ENCODE measurements around the gene EBLN2. TPM values are rescaled to one million over a fixed set of nuclear protein-coding genes. Genes with fewer than 3 reads are reported as not detected.

The EBLN2 gene
- total and polyA plus RNA-seq, 2 experiments from 2014 or later = 6.1 to 9.3 TPM

GRCh38 chr3:73068419-73068818 lies 7.0 kb downstream of the EBLN2 start:
- H4K20me1 ChIP-seq (ENCODE audit: insufficient read depth, poor library complexity, severe bottlenecking) = no peaks in the 10 kb centered on the region
- H3K4me2 ChIP-seq = no peak overlapping the region
- WGBS (ENCODE audit: low lambda C conversion rate, missing lambda C conversion rate) = 66% methylated on average over 3 of the region's 3 CpGs
- H3K27ac ChIP-seq = no peak overlapping the region
- H3K9me2 ChIP-seq (replicated peaks; ENCODE audit: insufficient read depth) = no peaks in the 10 kb centered on the region
- no peaks in the 10 kb centered on the region for H3K27me3 ChIP-seq
- no peak for DNase-seq (ENCODE audit: low spot score)
- H3K79me2 ChIP-seq = peaks cover 11% of the 10 kb centered on the region
- no peak for TF ChIP-seq EZH2phosphoT487 (IDR thresholded peaks at IDR 0.05; ENCODE audit: low read depth, severe bottlenecking, unreplicated experiment)
- TF ChIP-seq EZH2 (IDR thresholded peaks at IDR 0.05; ENCODE audit: borderline replicate concordance) = no peak
- no peak for TF ChIP-seq CTCF (IDR thresholded peaks at IDR 0.05; ENCODE audit: poor library complexity)
- H3K9me3 ChIP-seq (ENCODE audit: low read depth) = no peaks in the 10 kb centered on the region
- H3K4me3 ChIP-seq = no peak overlapping the region
- no peaks in the 10 kb centered on the region for H3K36me3 ChIP-seq (replicated peaks; ENCODE audit: insufficient read depth, low read depth)
- H3K4me1 ChIP-seq (ENCODE audit: insufficient read depth) = no peaks in the 10 kb centered on the region
- H2AFZ ChIP-seq = no peak overlapping the region

- Histone ChIP-seq H4K20me1 (ENCODE audit: insufficient read depth, poor library complexity, severe bottlenecking) (no peaks in the 10 kb centered on the region), H3K79me2 (peaks cover 6% of the 10 kb centered on the region), H3K36me3 (replicated peaks; ENCODE audit: insufficient read depth, low read depth) (no peaks in the 10 kb centered on the region), H3K4me2 (no peak overlapping the region), H3K4me3 (no peak overlapping the region), H3K9me2 (replicated peaks; ENCODE audit: insufficient read depth) (no peaks in the 10 kb centered on the region), H3K27ac (no peak overlapping the region), H2AFZ (no peak overlapping the region), H3K27me3 (no peaks in the 10 kb centered on the region), H3K4me1 (ENCODE audit: insufficient read depth) (no peaks in the 10 kb centered on the region), H3K9me3 (ENCODE audit: low read depth) (no peaks in the 10 kb centered on the region)
- TF ChIP-seq EZH2 (IDR thresholded peaks at IDR 0.05; ENCODE audit: borderline replicate concordance) = no peak
- no peak for TF ChIP-seq EZH2phosphoT487 (IDR thresholded peaks at IDR 0.05; ENCODE audit: low read depth, severe bottlenecking, unreplicated experiment)
- TF ChIP-seq CTCF (IDR thresholded peaks at IDR 0.05; ENCODE audit: poor library complexity) = no peak
- no peak for DNase-seq (ENCODE audit: low spot score)
- WGBS (ENCODE audit: low lambda C conversion rate, missing lambda C conversion rate) = 95% methylated on average over 5 of the region's 5 CpGs
Measured at GRCh38 chr3:73069187-73069586, 7.7 kb downstream of the EBLN2 start.

- Histone ChIP-seq H3K4me3 (no peak overlapping the region), H4K20me1 (ENCODE audit: insufficient read depth, poor library complexity, severe bottlenecking) (no peaks in the 10 kb centered on the region), H2AFZ (no peak overlapping the region), H3K4me1 (ENCODE audit: insufficient read depth) (no peaks in the 10 kb centered on the region), H3K9me2 (replicated peaks; ENCODE audit: insufficient read depth) (no peaks in the 10 kb centered on the region), H3K4me2 (no peak overlapping the region), H3K27me3 (no peaks in the 10 kb centered on the region), H3K27ac (no peak overlapping the region), H3K36me3 (replicated peaks; ENCODE audit: insufficient read depth, low read depth) (no peaks in the 10 kb centered on the region), H3K9me3 (ENCODE audit: low read depth) (no peaks in the 10 kb centered on the region), H3K79me2 (peaks cover 3% of the 10 kb centered on the region)
- WGBS (ENCODE audit: low lambda C conversion rate, missing lambda C conversion rate) = 94% methylated on average over 14 of the region's 14 CpGs
- no peak for TF ChIP-seq CTCF (IDR thresholded peaks at IDR 0.05; ENCODE audit: poor library complexity)
- no peak for TF ChIP-seq EZH2phosphoT487 (IDR thresholded peaks at IDR 0.05; ENCODE audit: low read depth, severe bottlenecking, unreplicated experiment)
- TF ChIP-seq EZH2 (IDR thresholded peaks at IDR 0.05; ENCODE audit: borderline replicate concordance) = no peak
- no peak for DNase-seq (ENCODE audit: low spot score)
Measured at GRCh38 chr3:73069775-73070444, 8.5 kb downstream of the EBLN2 start.

Measured in hepatocyte (in vitro differentiated cells).